Transverse colon (tissue), 4 donors: ENCODE results near the gene DEFB114. TPM values are rescaled to one million over a fixed set of nuclear protein-coding genes. Genes with fewer than 3 reads are reported as not detected.

Experiments
- DNase-seq: peaks from one replicate; pipeline ENCODE4 v3.0.0-alpha.2; 2019
- H3K27ac ChIP-seq, 4 donors: fragments of 200-600 bp; sonication (generic); 2 replicates each; pipeline ENCODE4 v1.5.1; 2016 to 2018; ENCODE audit warnings: inconsistent platforms in 4 of 4
- H3K27me3 ChIP-seq: fragments of 200-600 bp; sonication (generic); 2 replicates; pipeline ENCODE4 v1.5.1; 2017; ENCODE audit warnings: inconsistent platforms
- H3K36me3 ChIP-seq, 4 donors: fragments of 200-600 bp; sonication (generic); 2 replicates each; pipeline ENCODE4 v1.5.1; 2017 to 2019; ENCODE audit warnings: inconsistent platforms in 4 of 4
- H3K4me1 ChIP-seq, 4 donors: fragments of 200-600 bp; sonication (generic); 2 replicates each; pipeline ENCODE4 v1.5.1; 2017 to 2020; ENCODE audit warnings: inconsistent platforms in 4 of 4
- H3K4me3 ChIP-seq, 4 donors: fragments of 200-600 bp; sonication (generic); 1 replicate in 1 of 4; 2 replicates in 3 of 4; pipeline versions ENCODE4 v1.5.1 to v1.6.1; 2017 to 2019; ENCODE audit warnings: inconsistent platforms in 4 of 4
- H3K9me3 ChIP-seq, 2 donors: fragments of 200-600 bp; sonication (generic); 2 replicates each; pipeline ENCODE4 v1.5.1; 2017 to 2019; ENCODE audit warnings: inconsistent platforms in 2 of 2
- CTCF ChIP-seq, 5 experiments: fragments of 200-600 bp in 3 of 5; fragments of 450-650 bp in 2 of 5; sonication (generic) in 3 of 5; IDR thresholded peaks; 1 replicate in 2 of 5; 2 replicates in 3 of 5; pipeline ENCODE4 v1.5.1; 2016 to 2017; ENCODE audit warnings: antibody characterized with exemption in 5 of 5, inconsistent platforms in 3 of 5, mild to moderate bottlenecking in 2 of 5, moderate library complexity in 1 of 5
- EP300 ChIP-seq: sonication (generic); formaldehyde crosslinking; IDR thresholded peaks from one replicate; pipeline ENCODE4 v1.6.1; 2017; ENCODE audit warnings: antibody characterized with exemption, low read depth
- POLR2A ChIP-seq: fragments of 450-650 bp; IDR thresholded peaks from one replicate; pipeline ENCODE4 v1.6.1; 2016; ENCODE audit warnings: antibody characterized with exemption, mild to moderate bottlenecking, moderate library complexity
- POLR2AphosphoS5 ChIP-seq, 3 donors: sonication (generic); formaldehyde crosslinking; IDR thresholded peaks; one replicate each; pipeline ENCODE4 v1.6.1; 2016; ENCODE audit warnings: antibody characterized with exemption in 3 of 3
- WGBS, 2 donors: methylation state at CpG; one replicate each; pipeline ENCODE4 v1.1.5; 2018; ENCODE audit warnings: low coverage in 1 of 2; 5-methylcytosine and 5-hydroxymethylcytosine counted together
- in situ Hi-C, 4 donors: fragments of 200-750 bp; cut with MboI; loops; one replicate each; pipeline versions ENCODE4 v1.15.0 to v1.15.1; 2017; ENCODE audit warnings: low sequenced_read_pairs in 3 of 4, low pct_ligation_motif_present in 1 of 4, low pct_unique_long_range_greater_than_20kb in 1 of 4
- intact Hi-C: fragments of 100-400 bp; cut with DNase I; formaldehyde crosslinking; loops from one replicate; pipeline ENCODE4 v1.15.1; 2023; ENCODE audit warnings: low total_unique reads
- total RNA-seq, 4 donors: library from RNA; depleted of rRNA; stranded (reverse); fragments of >200 nt; gene quantifications; one replicate each; pipeline ENCODE4 v1.1.0, GENCODE V29; 2016

The DEFB114 gene
- total RNA-seq, 4 donors from 2014 or later = not detected

- H3K27me3 ChIP-seq = no peaks in the 10 kb centered on the region
- H3K4me1 ChIP-seq = no peaks in the 10 kb centered on the region
- intact Hi-C loops = no loop called here
- in situ Hi-C loops = no loop called here
- H3K9me3 ChIP-seq = no peaks in the 10 kb centered on the region
- H3K36me3 ChIP-seq = no peaks in the 10 kb centered on the region
- no peak overlapping the region for H3K27ac ChIP-seq
- no peak overlapping the region for H3K4me3 ChIP-seq
- WGBS, 2 donors = 38 to 43% methylated on average over 1 of the region's 1 CpG
- TF ChIP-seq POLR2A (no peak), CTCF (IDR thresholded peaks at IDR 0.05) (no peak), POLR2AphosphoS5 (IDR thresholded peaks at IDR 0.05) (no peak), EP300 (no peak)
- DNase-seq = no peak
These were observed 29.2 kb downstream of the DEFB114 start for GRCh38 chr6:49934770-49935169.

- 92 to 100% methylated on average over 2 to 16 of the region's 21 CpGs for WGBS, 2 donors
- intact Hi-C loops (no loop called here), in situ Hi-C loops (no loop called here)
- Histone ChIP-seq H3K27me3 (no peaks in the 10 kb centered on the region), H3K36me3 (no peaks in the 10 kb centered on the region), H3K4me1 (no peaks in the 10 kb centered on the region), H3K27ac (no peak overlapping the region), H3K9me3 (no peaks in the 10 kb centered on the region), H3K4me3 (no peak overlapping the region)
- TF ChIP-seq POLR2AphosphoS5 (IDR thresholded peaks at IDR 0.05) (no peak), CTCF (IDR thresholded peaks at IDR 0.05) (no peak)
- DNase-seq = no peak
These were observed 30.4 kb downstream of the DEFB114 start for GRCh38 chr6:49933526-49933925.

- H3K36me3 ChIP-seq = no peaks in the 10 kb centered on the region
- DNase-seq = no peak
- no peak for TF ChIP-seq EP300
- no peak for TF ChIP-seq CTCF (IDR thresholded peaks at IDR 0.05)
- TF ChIP-seq POLR2A = no peak
- TF ChIP-seq POLR2AphosphoS5 (IDR thresholded peaks at IDR 0.05) = no peak
- in situ Hi-C loops = no loop called here
- intact Hi-C loops = no loop called here
- H3K9me3 ChIP-seq = no peaks in the 10 kb centered on the region
- no peaks in the 10 kb centered on the region for H3K4me1 ChIP-seq
- H3K27ac ChIP-seq = no peak overlapping the region
- H3K27me3 ChIP-seq = no peaks in the 10 kb centered on the region
- H3K4me3 ChIP-seq = no peak overlapping the region
These were observed 34.6 kb downstream of the DEFB114 start for GRCh38 chr6:49929340-49929739.

GRCh38 chr6:49923826-49924225 lies 40.1 kb downstream of the DEFB114 start:
- Histone ChIP-seq H3K9me3 (no peaks in the 10 kb centered on the region), H3K4me1 (no peaks in the 10 kb centered on the region), H3K4me3 (no peak overlapping the region), H3K27ac (no peak overlapping the region), H3K36me3 (no peaks in the 10 kb centered on the region), H3K27me3 (no peaks in the 10 kb centered on the region)
- intact Hi-C loops (no loop called here), in situ Hi-C loops (no loop called here)
- WGBS, 2 donors = 44 to 58% methylated on average over 3 of the region's 3 CpGs
- DNase-seq = no peak
- TF ChIP-seq EP300 = no peak
- TF ChIP-seq CTCF (IDR thresholded peaks at IDR 0.05) = no peak
- TF ChIP-seq POLR2AphosphoS5 (IDR thresholded peaks at IDR 0.05) = no peak
- no peak for TF ChIP-seq POLR2A
